Fibroblast of pulmonary artery (primary cell): ENCODE results near the gene POLK.
A peak's percentile ranks its signal among the peaks of the same experiment; 100 is the strongest.
"Not testable (repeated sequence)": the region's sequence is repeated elsewhere in the genome, so short reads cannot be mapped to it uniquely, and the experiment has no call there.

Source experiments
- DNase-seq: peaks from one replicate; pipeline ENCODE4 v3.0.0-alpha.2; 2010; ENCODE audit warnings: low read depth
- H3K4me3 ChIP-seq: replicated peaks from 2 replicates; pipeline ENCODE4 v1.5.1; 2011; ENCODE audit warnings: low read depth, mild to moderate bottlenecking, control low read depth, low read length, moderate library complexity
- CTCF ChIP-seq: IDR thresholded peaks from 2 replicates; pipeline ENCODE4 v1.5.1; 2011; ENCODE audit warnings: mild to moderate bottlenecking, control low read depth, low read length, inconsistent platforms; ENCODE audit errors: missing control alignments

POLK gene

GRCh38 chr5:75553358-75553757 is 41.7 kb downstream of the POLK start:
- TF ChIP-seq CTCF = no peak
- DNase-seq = no peak
- no peak overlapping the region for H3K4me3 ChIP-seq

GRCh38 chr5:75558221-75558620 is 46.5 kb downstream of the POLK start:
- no peak overlapping the region for H3K4me3 ChIP-seq
- no peak for TF ChIP-seq CTCF
- no peak for DNase-seq

- H3K4me3 ChIP-seq = no peak overlapping the region
- TF ChIP-seq CTCF = no peak
- peak; percentile 85 for DNase-seq
Observed at GRCh38 chr5:75558981-75559632, 47.4 kb downstream of the POLK start.

- DNase-seq = not testable (repeated sequence)
Observed at GRCh38 chr5:75560655-75561054, 49.0 kb downstream of the POLK start.

GRCh38 chr5:75565991-75566709 is 54.5 kb downstream of the POLK start:
- DNase-seq = peak; percentile 80
- H3K4me3 ChIP-seq = peak overlapping the region; percentile 39

More at GRCh38 chr5:75560655-75561054, 49.0 kb downstream of the POLK start:
- H3K4me3 ChIP-seq = not testable (repeated sequence)

- H3K4me3 ChIP-seq = peak overlapping the region; percentile 39
- TF ChIP-seq CTCF = no peak
- DNase-seq = peak; percentile 96
Observed at GRCh38 chr5:75566710-75567309, 55.1 kb downstream of the POLK start.

- H3K4me3 ChIP-seq = peak overlapping the region; percentile 21
- no peak for TF ChIP-seq CTCF
- DNase-seq = peak; percentile 42
Observed at GRCh38 chr5:75567710-75568109, 56.0 kb downstream of the POLK start.
